Measurements from ENCODE around the gene PYY. TPM values are rescaled to one million over a fixed set of nuclear protein-coding genes. Genes with fewer than 3 reads are reported as not detected.

The PYY gene
- total and polyA plus RNA-seq, 2 experiments from 2014 or later, result not detected

- Histone ChIP-seq H3K4me3 (no peak overlapping the region), H3K9me3 (ENCODE audit: low read depth) (no peaks in the 10 kb centered on the region), H3K27me3 (peaks cover 14% of the 10 kb centered on the region), H3K4me1 (ENCODE audit: low read depth) (peaks cover 7% of the 10 kb centered on the region), H3K27ac (no peak overlapping the region), H3K36me3 (no peaks in the 10 kb centered on the region)
- no peak for DNase-seq (ENCODE audit: low read depth in 1 of 2, low spot score in 1 of 2)
- TF ChIP-seq, protein P1, sequence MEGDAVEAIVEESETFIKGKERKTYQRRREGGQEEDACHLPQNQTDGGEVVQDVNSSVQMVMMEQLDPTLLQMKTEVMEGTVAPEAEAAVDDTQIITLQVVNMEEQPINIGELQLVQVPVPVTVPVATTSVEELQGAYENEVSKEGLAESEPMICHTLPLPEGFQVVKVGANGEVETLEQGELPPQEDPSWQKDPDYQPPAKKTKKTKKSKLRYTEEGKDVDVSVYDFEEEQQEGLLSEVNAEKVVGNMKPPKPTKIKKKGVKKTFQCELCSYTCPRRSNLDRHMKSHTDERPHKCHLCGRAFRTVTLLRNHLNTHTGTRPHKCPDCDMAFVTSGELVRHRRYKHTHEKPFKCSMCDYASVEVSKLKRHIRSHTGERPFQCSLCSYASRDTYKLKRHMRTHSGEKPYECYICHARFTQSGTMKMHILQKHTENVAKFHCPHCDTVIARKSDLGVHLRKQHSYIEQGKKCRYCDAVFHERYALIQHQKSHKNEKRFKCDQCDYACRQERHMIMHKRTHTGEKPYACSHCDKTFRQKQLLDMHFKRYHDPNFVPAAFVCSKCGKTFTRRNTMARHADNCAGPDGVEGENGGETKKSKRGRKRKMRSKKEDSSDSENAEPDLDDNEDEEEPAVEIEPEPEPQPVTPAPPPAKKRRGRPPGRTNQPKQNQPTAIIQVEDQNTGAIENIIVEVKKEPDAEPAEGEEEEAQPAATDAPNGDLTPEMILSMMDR (IDR thresholded peaks at IDR 0.05; ENCODE audit: low read depth, low read length), result no peak
Measured at GRCh38 chr17:43911904-43912303, 41.8 kb downstream of the PYY start.

DNA sequence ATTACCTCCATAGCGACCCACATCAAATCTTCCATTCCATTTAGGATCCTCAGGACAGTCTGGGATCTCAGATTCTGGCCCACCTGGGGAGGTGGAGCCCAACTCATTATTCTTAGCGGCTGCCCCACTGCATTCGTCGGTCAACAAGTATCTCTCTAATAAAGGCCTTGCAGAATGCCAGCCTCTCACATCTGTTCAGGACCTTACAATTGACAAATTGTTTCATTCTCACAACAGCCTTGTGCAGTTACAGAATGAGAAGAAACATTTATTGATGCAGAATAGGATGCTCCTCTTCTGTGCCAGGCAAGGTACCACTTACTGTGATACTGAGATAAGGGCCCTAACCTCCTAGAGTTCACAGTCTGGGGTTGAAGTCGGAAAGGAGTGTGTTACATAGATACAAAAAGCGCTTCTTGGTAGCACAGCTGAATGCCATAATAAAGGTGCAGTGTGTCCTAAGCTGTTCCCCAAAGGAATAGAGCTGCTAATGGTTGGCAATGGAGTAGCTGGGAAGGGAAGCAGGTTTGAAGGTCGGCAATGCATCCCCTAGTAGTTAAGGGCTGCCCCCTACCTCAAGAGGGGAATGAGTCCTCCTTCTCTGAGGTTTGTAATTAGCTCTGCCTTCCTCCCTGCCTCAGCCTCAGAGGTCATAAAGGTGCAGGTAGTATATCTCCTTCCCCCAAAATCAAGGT lies 44.1 kb downstream of the PYY start:
- Histone ChIP-seq H3K4me3 (no peak overlapping the region), H3K4me1 (ENCODE audit: low read depth) (peaks cover 10% of the 10 kb centered on the region), H3K27ac (no peak overlapping the region), H3K36me3 (no peaks in the 10 kb centered on the region), H3K27me3 (peaks cover 14% of the 10 kb centered on the region), H3K9me3 (ENCODE audit: low read depth) (no peaks in the 10 kb centered on the region)
- DNase-seq (ENCODE audit: low read depth in 1 of 2, low spot score in 1 of 2), result no peak
- TF ChIP-seq, protein P1 (IDR thresholded peaks at IDR 0.05; ENCODE audit: low read depth, low read length), result no peak

DNA sequence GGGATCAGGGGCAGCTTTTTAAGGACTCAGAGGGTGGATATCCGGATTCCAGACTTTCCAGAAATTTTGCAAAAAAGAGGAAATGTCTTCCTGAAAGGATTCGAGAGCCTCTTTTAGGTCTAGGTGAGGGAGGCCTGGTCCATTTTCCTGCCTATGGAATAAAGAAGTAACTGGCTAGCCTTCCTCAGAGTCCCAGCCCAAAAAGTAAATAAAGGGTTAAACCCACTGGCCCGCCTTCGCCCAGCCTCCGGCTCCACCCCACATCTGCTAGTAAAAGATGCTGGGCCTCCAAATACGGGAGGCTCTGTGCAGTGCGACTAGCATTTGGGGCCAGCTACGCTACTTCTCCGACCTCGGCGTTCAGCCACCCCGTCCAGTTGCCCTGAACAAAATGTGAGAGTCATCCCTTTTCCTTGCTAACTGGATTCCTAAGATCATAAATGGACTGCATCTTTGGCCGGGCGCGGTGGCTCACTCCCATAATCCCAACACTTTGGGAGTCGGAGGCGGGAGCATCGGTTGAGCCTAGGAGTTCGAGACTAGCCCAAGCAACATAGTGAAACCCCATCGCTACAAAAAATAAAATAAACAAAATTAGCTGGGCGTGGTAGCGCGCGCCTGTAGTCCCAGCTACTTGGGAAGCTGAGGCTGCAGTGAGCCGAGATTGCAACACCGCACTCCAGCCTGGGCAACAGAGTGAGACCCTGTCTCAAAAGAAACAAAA lies 45.6 kb downstream of the PYY start:
- H3K27ac ChIP-seq, result no peak overlapping the region
- peak; percentile 78 for DNase-seq (ENCODE audit: low read depth in 1 of 2, low spot score in 1 of 2)

DNA sequence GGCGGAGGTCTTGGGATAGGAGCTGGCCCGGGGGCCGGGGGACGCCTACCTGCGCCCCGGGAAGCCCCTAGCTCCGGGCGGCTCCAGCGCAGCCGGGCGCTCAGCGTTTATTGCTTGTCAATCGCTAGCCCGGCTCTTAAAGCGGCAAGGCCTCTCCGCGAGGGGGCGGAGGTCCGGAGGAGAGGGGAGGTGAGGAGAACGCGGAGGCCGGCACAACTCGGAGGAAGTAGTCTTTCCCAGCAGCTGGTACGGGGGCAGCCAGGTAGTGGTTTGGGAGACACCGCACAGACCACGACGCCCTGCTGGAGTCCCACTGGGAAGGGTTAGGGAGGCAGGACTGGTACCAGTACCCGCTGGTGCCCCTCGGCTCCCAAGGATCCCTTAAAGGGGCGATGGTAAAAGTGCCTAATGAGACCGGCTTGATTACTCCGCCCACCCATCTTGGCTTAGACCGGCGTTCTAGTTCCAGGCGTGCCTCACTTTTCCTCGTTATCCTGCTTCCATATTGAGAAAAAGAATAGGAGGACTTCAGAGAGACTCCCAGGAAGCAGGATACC lies 46.2 kb downstream of the PYY start, which contains the start of gene MPP2:
MPP2 (minus strand) TSS at position 112 of the 557 bp plus-strand sequence. CDS start 3,076 bp downstream, outside the sequence.
- Histone ChIP-seq H3K9me3 (ENCODE audit: low read depth) (no peaks in the 10 kb centered on the region), H3K36me3 (no peaks in the 10 kb centered on the region), H3K27me3 (peaks cover 14% of the 10 kb centered on the region), H3K27ac (no peak within 1 kb of the TSS), H3K4me3 (peak within 1 kb of the TSS; percentile 68), H3K4me1 (ENCODE audit: low read depth) (peaks cover 10% of the 10 kb centered on the region)
- DNase-seq (ENCODE audit: low read depth in 1 of 2, low spot score in 1 of 2), result peak; percentile 76 to 92
- TF ChIP-seq, protein P1 (IDR thresholded peaks at IDR 0.05; ENCODE audit: low read depth, low read length), result peak; percentile 17

More for the DNA sequence above, 45.6 kb downstream of the PYY start:
- Histone ChIP-seq H3K36me3 (no peaks in the 10 kb centered on the region), H3K4me1 (ENCODE audit: low read depth) (peaks cover 10% of the 10 kb centered on the region), H3K9me3 (ENCODE audit: low read depth) (no peaks in the 10 kb centered on the region), H3K27me3 (peaks cover 14% of the 10 kb centered on the region), H3K4me3 (peak overlapping the region; percentile 68)
- TF ChIP-seq, protein P1 (IDR thresholded peaks at IDR 0.05; ENCODE audit: low read depth, low read length), result no peak

- H3K36me3 ChIP-seq, result no peaks in the 10 kb centered on the region
- no peaks in the 10 kb centered on the region for H3K9me3 ChIP-seq (ENCODE audit: low read depth)
- H3K4me3 ChIP-seq, result peak overlapping the region; percentile 68
- no peak overlapping the region for H3K27ac ChIP-seq
- TF ChIP-seq, protein P1 (IDR thresholded peaks at IDR 0.05; ENCODE audit: low read depth, low read length), result no peak
- H3K4me1 ChIP-seq (ENCODE audit: low read depth), result peaks cover 10% of the 10 kb centered on the region
- DNase-seq (ENCODE audit: low read depth in 1 of 2, low spot score in 1 of 2), result no peak
- peaks cover 14% of the 10 kb centered on the region for H3K27me3 ChIP-seq
Measured at GRCh38 chr17:43906951-43907424, 46.8 kb downstream of the PYY start.
